ENCODE measurements around the gene SACM1L. TPM values are rescaled to one million over a fixed set of nuclear protein-coding genes. Genes with fewer than 3 reads are reported as not detected.

Gene SACM1L
- polyA plus RNA-seq, 1 donor = 73.3 TPM

- Histone ChIP-seq H3K9me3 (ENCODE audit: control insufficient read depth, low read depth, low read length) (no peaks in the 10 kb centered on the region), H3K36me3 (ENCODE audit: control insufficient read depth, insufficient read depth, low read length) (peaks cover 2% of the 10 kb centered on the region), H3K4me1 (ENCODE audit: control insufficient read depth, insufficient read depth, low read length) (peaks cover 7% of the 10 kb centered on the region), H3K27me3 (ENCODE audit: control insufficient read depth, insufficient read depth, low read length) (no peaks in the 10 kb centered on the region), H3K27ac (ENCODE audit: low read length) (peak overlapping the region; percentile 37), H3K4me3 (ENCODE audit: low read length) (no peak overlapping the region)
- DNase-seq = peak; percentile 42 to 62
- no CpG with 5 or more reads among the region's 6 CpGs for WGBS (ENCODE audit: insufficient coverage, low lambda C conversion rate)
Measured at GRCh38 chr3:45647148-45647619, 42.0 kb upstream of the SACM1L start.

- no CpG with 5 or more reads among the region's 3 CpGs for WGBS (ENCODE audit: insufficient coverage, low lambda C conversion rate)
- no peak for DNase-seq
- Histone ChIP-seq H3K36me3 (ENCODE audit: control insufficient read depth, insufficient read depth, low read length) (no peaks in the 10 kb centered on the region), H3K27me3 (ENCODE audit: control insufficient read depth, insufficient read depth, low read length) (no peaks in the 10 kb centered on the region), H3K4me3 (ENCODE audit: low read length) (no peak overlapping the region), H3K4me1 (ENCODE audit: control insufficient read depth, insufficient read depth, low read length) (no peaks in the 10 kb centered on the region), H3K9me3 (ENCODE audit: control insufficient read depth, low read depth, low read length) (no peaks in the 10 kb centered on the region), H3K27ac (ENCODE audit: low read length) (no peak overlapping the region)
Measured at GRCh38 chr3:45653205-45653604, 36.0 kb upstream of the SACM1L start.

GRCh38 chr3:45654397-45654944 lies 34.7 kb upstream of the SACM1L start:
- H3K36me3 ChIP-seq (ENCODE audit: control insufficient read depth, insufficient read depth, low read length) = no peaks in the 10 kb centered on the region
- WGBS (ENCODE audit: insufficient coverage, low lambda C conversion rate) = 80% methylated on average over 1 of the region's 6 CpGs
- no peak overlapping the region for H3K4me3 ChIP-seq (ENCODE audit: low read length)
- no peaks in the 10 kb centered on the region for H3K4me1 ChIP-seq (ENCODE audit: control insufficient read depth, insufficient read depth, low read length)
- H3K27me3 ChIP-seq (ENCODE audit: control insufficient read depth, insufficient read depth, low read length) = no peaks in the 10 kb centered on the region
- H3K27ac ChIP-seq (ENCODE audit: low read length) = no peak overlapping the region
- no peaks in the 10 kb centered on the region for H3K9me3 ChIP-seq (ENCODE audit: control insufficient read depth, low read depth, low read length)
- no peak for DNase-seq

- Histone ChIP-seq H3K9me3 (ENCODE audit: control insufficient read depth, low read depth, low read length) (no peaks in the 10 kb centered on the region), H3K4me1 (ENCODE audit: control insufficient read depth, insufficient read depth, low read length) (no peaks in the 10 kb centered on the region), H3K36me3 (ENCODE audit: control insufficient read depth, insufficient read depth, low read length) (no peaks in the 10 kb centered on the region), H3K4me3 (ENCODE audit: low read length) (no peak overlapping the region), H3K27ac (ENCODE audit: low read length) (no peak overlapping the region), H3K27me3 (ENCODE audit: control insufficient read depth, insufficient read depth, low read length) (no peaks in the 10 kb centered on the region)
- WGBS (ENCODE audit: insufficient coverage, low lambda C conversion rate) = no CpG with 5 or more reads among the region's 2 CpGs
- DNase-seq = no peak
Measured at GRCh38 chr3:45655906-45656305, 33.3 kb upstream of the SACM1L start.

- Histone ChIP-seq H3K9me3 (ENCODE audit: control insufficient read depth, low read depth, low read length) (no peaks in the 10 kb centered on the region), H3K4me1 (ENCODE audit: control insufficient read depth, insufficient read depth, low read length) (no peaks in the 10 kb centered on the region), H3K27ac (ENCODE audit: low read length) (no peak overlapping the region), H3K4me3 (ENCODE audit: low read length) (no peak overlapping the region), H3K27me3 (ENCODE audit: control insufficient read depth, insufficient read depth, low read length) (no peaks in the 10 kb centered on the region), H3K36me3 (ENCODE audit: control insufficient read depth, insufficient read depth, low read length) (no peaks in the 10 kb centered on the region)
- DNase-seq = peak; percentile 79 to 86
- no CpG with 5 or more reads among the region's 14 CpGs for WGBS (ENCODE audit: insufficient coverage, low lambda C conversion rate)
Measured at GRCh38 chr3:45656575-45657363, 32.4 kb upstream of the SACM1L start.

GRCh38 chr3:45657853-45658252 lies 31.3 kb upstream of the SACM1L start:
- no peak overlapping the region for H3K27ac ChIP-seq (ENCODE audit: low read length)
- no peaks in the 10 kb centered on the region for H3K27me3 ChIP-seq (ENCODE audit: control insufficient read depth, insufficient read depth, low read length)
- no CpG with 5 or more reads among the region's 4 CpGs for WGBS (ENCODE audit: insufficient coverage, low lambda C conversion rate)
- H3K36me3 ChIP-seq (ENCODE audit: control insufficient read depth, insufficient read depth, low read length) = no peaks in the 10 kb centered on the region
- no peak overlapping the region for H3K4me3 ChIP-seq (ENCODE audit: low read length)
- no peaks in the 10 kb centered on the region for H3K4me1 ChIP-seq (ENCODE audit: control insufficient read depth, insufficient read depth, low read length)
- DNase-seq = no peak
- no peaks in the 10 kb centered on the region for H3K9me3 ChIP-seq (ENCODE audit: control insufficient read depth, low read depth, low read length)

GRCh38 chr3:45659661-45660566 lies 29.3 kb upstream of the SACM1L start:
- Histone ChIP-seq H3K4me3 (ENCODE audit: low read length) (no peak overlapping the region), H3K27me3 (ENCODE audit: control insufficient read depth, insufficient read depth, low read length) (no peaks in the 10 kb centered on the region), H3K27ac (ENCODE audit: low read length) (no peak overlapping the region), H3K9me3 (ENCODE audit: control insufficient read depth, low read depth, low read length) (no peaks in the 10 kb centered on the region), H3K4me1 (ENCODE audit: control insufficient read depth, insufficient read depth, low read length) (peaks cover 6% of the 10 kb centered on the region), H3K36me3 (ENCODE audit: control insufficient read depth, insufficient read depth, low read length) (no peaks in the 10 kb centered on the region)
- WGBS (ENCODE audit: insufficient coverage, low lambda C conversion rate) = no CpG with 5 or more reads among the region's 19 CpGs
- DNase-seq = peak; percentile 65 to 72

DNA sequence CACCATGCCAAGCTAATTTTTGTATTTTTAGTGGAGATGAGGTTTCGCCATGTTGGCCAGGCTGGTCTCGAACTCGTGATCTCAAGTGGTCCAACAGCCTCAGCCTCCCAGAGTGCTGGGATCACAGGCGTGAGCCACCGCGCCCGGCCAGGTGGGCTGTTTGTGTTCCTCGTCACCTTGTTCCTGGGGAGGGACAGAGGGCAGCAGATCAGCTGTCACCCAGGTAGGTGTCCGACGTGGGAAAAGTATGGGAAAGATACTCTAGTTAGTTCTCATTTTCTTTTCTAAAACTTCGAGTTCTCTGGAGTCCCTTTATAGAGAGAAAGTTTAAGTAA lies 28.7 kb upstream of the SACM1L start:
- no peak for DNase-seq
- Histone ChIP-seq H3K4me3 (ENCODE audit: low read length) (no peak overlapping the region), H3K4me1 (ENCODE audit: control insufficient read depth, insufficient read depth, low read length) (peaks cover 10% of the 10 kb centered on the region), H3K27ac (ENCODE audit: low read length) (no peak overlapping the region), H3K36me3 (ENCODE audit: control insufficient read depth, insufficient read depth, low read length) (peaks cover under 1% of the 10 kb centered on the region), H3K27me3 (ENCODE audit: control insufficient read depth, insufficient read depth, low read length) (no peaks in the 10 kb centered on the region), H3K9me3 (ENCODE audit: control insufficient read depth, low read depth, low read length) (no peaks in the 10 kb centered on the region)
- WGBS (ENCODE audit: insufficient coverage, low lambda C conversion rate) = no CpG with 5 or more reads among the region's 11 CpGs

- peaks cover 23% of the 10 kb centered on the region for H3K36me3 ChIP-seq (ENCODE audit: control insufficient read depth, insufficient read depth, low read length)
- WGBS (ENCODE audit: insufficient coverage, low lambda C conversion rate) = 33% methylated on average over 3 of the region's 10 CpGs
- H3K27me3 ChIP-seq (ENCODE audit: control insufficient read depth, insufficient read depth, low read length) = no peaks in the 10 kb centered on the region
- no peaks in the 10 kb centered on the region for H3K9me3 ChIP-seq (ENCODE audit: control insufficient read depth, low read depth, low read length)
- H3K4me1 ChIP-seq (ENCODE audit: control insufficient read depth, insufficient read depth, low read length) = peaks cover 10% of the 10 kb centered on the region
- peak overlapping the region; percentile 26 for H3K4me3 ChIP-seq (ENCODE audit: low read length)
- peak overlapping the region; percentile 71 for H3K27ac ChIP-seq (ENCODE audit: low read length)
- DNase-seq = peak; percentile 33 to 64
Measured at GRCh38 chr3:45664578-45664977, 24.6 kb upstream of the SACM1L start.

- peak; percentile 82 to 86 for DNase-seq
- H3K27me3 ChIP-seq (ENCODE audit: control insufficient read depth, insufficient read depth, low read length) = no peaks in the 10 kb centered on the region
- H3K9me3 ChIP-seq (ENCODE audit: control insufficient read depth, low read depth, low read length) = no peaks in the 10 kb centered on the region
- H3K4me1 ChIP-seq (ENCODE audit: control insufficient read depth, insufficient read depth, low read length) = peaks cover 10% of the 10 kb centered on the region
- H3K27ac ChIP-seq (ENCODE audit: low read length) = peak overlapping the region; percentile 71
- peak overlapping the region; percentile 26 for H3K4me3 ChIP-seq (ENCODE audit: low read length)
- H3K36me3 ChIP-seq (ENCODE audit: control insufficient read depth, insufficient read depth, low read length) = peaks cover 28% of the 10 kb centered on the region
- WGBS (ENCODE audit: insufficient coverage, low lambda C conversion rate) = 62% methylated on average over 3 of the region's 9 CpGs
Measured at GRCh38 chr3:45665101-45665572, 24.1 kb upstream of the SACM1L start.

All from large intestine (tissue), 3 donors.